ENCODE measurements around the gene CEACAM3.

DNA sequence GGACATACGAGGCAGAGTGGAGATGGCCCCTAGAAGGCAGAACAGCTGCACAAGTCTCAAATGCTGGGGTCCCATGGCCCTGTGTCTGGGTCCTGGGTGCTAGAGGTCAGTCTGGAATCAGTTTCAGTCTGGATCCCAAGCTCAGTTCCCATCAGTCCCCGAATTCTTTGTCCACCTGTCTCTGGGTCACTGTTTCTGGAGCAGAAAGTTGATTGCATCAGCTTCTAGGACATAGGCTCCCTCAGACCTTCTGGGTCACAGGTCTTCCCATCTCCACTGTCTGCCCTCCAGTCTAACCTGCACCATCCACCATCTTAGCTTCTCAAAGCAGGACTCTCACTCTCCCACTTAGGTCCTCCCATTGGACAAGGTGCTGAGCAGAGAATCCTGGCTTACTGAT, 42.8 kb downstream of the CEACAM3 start:
- TF ChIP-seq DACH1 (IDR thresholded peaks at IDR 0.05; ENCODE audit: partially characterized antibody) (no peak), KDM4B (IDR thresholded peaks at IDR 0.05; ENCODE audit: borderline replicate concordance in 2 of 2, low read depth in 1 of 2) (no peak), ZNF561 (CRISPR knock-in tag; conservative IDR thresholded peaks at IDR 0.05) (no peak), ZFX (CRISPR knock-in tag; IDR thresholded peaks at IDR 0.05) (no peak), NFIC (IDR thresholded peaks at IDR 0.05) (no peak), IRF2 (CRISPR knock-in tag; IDR thresholded peaks at IDR 0.05) (no peak), ELF4 (CRISPR knock-in tag; IDR thresholded peaks at IDR 0.05) (no peak), FOXK1 (CRISPR knock-in tag; IDR thresholded peaks at IDR 0.05; ENCODE audit: borderline replicate concordance) (no peak), PML (IDR thresholded peaks at IDR 0.05; ENCODE audit: low read length) (no peak), SREBF1 (IDR thresholded peaks at IDR 0.05; ENCODE audit: borderline replicate concordance, low read depth, low read length) (no peak), RNF2 (IDR thresholded peaks at IDR 0.05) (no peak), YY1 (IDR thresholded peaks at IDR 0.05; ENCODE audit: borderline replicate concordance in 1 of 3, control insufficient read depth in 1 of 3, extremely low read depth in 1 of 3, insufficient read depth in 3 of 3, insufficient read length in 1 of 3, insufficient replicate concordance in 2 of 3, low read depth in 1 of 3, low read length in 2 of 3) (no peak), POLR2A (conservative IDR thresholded peaks at IDR 0.05) (no peak)
- TF ChIP-seq, protein P1, sequence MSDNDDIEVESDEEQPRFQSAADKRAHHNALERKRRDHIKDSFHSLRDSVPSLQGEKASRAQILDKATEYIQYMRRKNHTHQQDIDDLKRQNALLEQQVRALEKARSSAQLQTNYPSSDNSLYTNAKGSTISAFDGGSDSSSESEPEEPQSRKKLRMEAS (CRISPR knock-in tag; IDR thresholded peaks at IDR 0.05) = no peak

All from K562 (cell line).